H9 (cell line): ENCODE measurements around the gene RAB40C. TPM values are rescaled to one million over a fixed set of nuclear protein-coding genes. Genes with fewer than 3 reads are reported as not detected.

Source experiments
- DNase-seq: peaks from one replicate; pipeline ENCODE4 v3.0.0-alpha.2; 2017
- H2AFZ ChIP-seq: one replicate; pipeline ENCODE4 v1.6.1; 2013; ENCODE audit warnings: mild to moderate bottlenecking, low read length, control low read depth, moderate library complexity
- H2AK5ac ChIP-seq: 2 replicates; pipeline ENCODE4 v1.6.1; 2013; ENCODE audit warnings: low read length, control low read depth, mixed read lengths; ENCODE audit not compliant: insufficient read length
- H2BK120ac ChIP-seq: one replicate; pipeline ENCODE4 v1.6.1; 2013; ENCODE audit warnings: low read depth, mild to moderate bottlenecking, low read length, control low read depth, inconsistent platforms; ENCODE audit not compliant: poor library complexity, severe bottlenecking
- H2BK12ac ChIP-seq: 2 replicates; pipeline ENCODE4 v1.6.1; 2013; ENCODE audit warnings: low read length, control low read depth, mixed read lengths, low read depth; ENCODE audit not compliant: insufficient read length
- H2BK15ac ChIP-seq: 2 replicates; pipeline ENCODE4 v1.6.1; 2013; ENCODE audit warnings: low read depth, low read length, control low read depth
- H2BK20ac ChIP-seq: one replicate; pipeline ENCODE4 v1.6.1; 2013; ENCODE audit warnings: low read depth, mild to moderate bottlenecking, low read length, control low read depth, inconsistent platforms; ENCODE audit not compliant: poor library complexity, severe bottlenecking
- H2BK5ac ChIP-seq: 2 replicates; pipeline ENCODE4 v1.6.1; 2013; ENCODE audit warnings: low read length, control low read depth, mixed read lengths; ENCODE audit not compliant: insufficient read length
- H3K14ac ChIP-seq: 2 replicates; pipeline ENCODE4 v1.6.1; 2013; ENCODE audit warnings: low read length, control low read depth; ENCODE audit not compliant: insufficient read depth
- H3K18ac ChIP-seq: 2 replicates; pipeline ENCODE4 v1.6.1; 2013; ENCODE audit warnings: low read depth, mild to moderate bottlenecking, mixed read lengths, low read length, control low read depth; ENCODE audit not compliant: insufficient read length
- H3K23ac ChIP-seq: 2 replicates; pipeline ENCODE4 v1.6.1; 2013; ENCODE audit warnings: low read length, control low read depth, mixed read lengths, low read depth; ENCODE audit not compliant: insufficient read length
- H3K23me2 ChIP-seq: 2 replicates; pipeline ENCODE4 v1.6.1; 2013; ENCODE audit warnings: low read depth, mild to moderate bottlenecking, mixed read lengths, low read length, control low read depth; ENCODE audit not compliant: insufficient read length, poor library complexity, severe bottlenecking
- H3K27ac ChIP-seq: 2 replicates; pipeline ENCODE4 v1.5.1; 2013; ENCODE audit warnings: low read length, control low read depth, mixed read lengths, low read depth; ENCODE audit not compliant: insufficient read length
- H3K27me3 ChIP-seq: 2 replicates; pipeline ENCODE4 v1.6.1; 2013; ENCODE audit warnings: low read length, control low read depth, inconsistent platforms; ENCODE audit not compliant: insufficient read depth
- H3K4ac ChIP-seq: 2 replicates; pipeline ENCODE4 v1.6.1; 2013; ENCODE audit warnings: low read depth, mild to moderate bottlenecking, control low read depth, inconsistent platforms, low read length, moderate library complexity
- H3K4me1 ChIP-seq: 2 replicates; pipeline ENCODE4 v1.6.1; 2013; ENCODE audit warnings: low read length, control low read depth, inconsistent platforms; ENCODE audit not compliant: insufficient read depth
- H3K4me2 ChIP-seq: 2 replicates; pipeline ENCODE4 v1.6.1; 2013; ENCODE audit warnings: low read length, control low read depth, mixed read lengths; ENCODE audit not compliant: insufficient read length, insufficient read depth
- H3K56ac ChIP-seq: 2 replicates; pipeline ENCODE4 v1.6.1; 2013; ENCODE audit warnings: low read depth, mild to moderate bottlenecking, mixed read lengths, low read length, control low read depth; ENCODE audit not compliant: insufficient read length
- H3K79me1 ChIP-seq: 2 replicates; pipeline ENCODE4 v1.6.1; 2013; ENCODE audit warnings: low read depth, mild to moderate bottlenecking, moderate library complexity, low read length, control low read depth, inconsistent platforms; ENCODE audit not compliant: insufficient read depth, poor library complexity, severe bottlenecking
- H3K79me2 ChIP-seq: 2 replicates; pipeline ENCODE4 v1.6.1; 2013; ENCODE audit warnings: low read length, control low read depth, inconsistent platforms; ENCODE audit not compliant: insufficient read depth
- H3K9ac ChIP-seq: 2 replicates; pipeline ENCODE4 v1.6.1; 2013; ENCODE audit warnings: low read length, control low read depth, mixed read lengths; ENCODE audit not compliant: insufficient read length; ENCODE audit errors: extremely low read depth
- H3K9me3 ChIP-seq: one replicate; pipeline ENCODE4 v1.6.1; 2013; ENCODE audit warnings: low read depth, low read length, inconsistent platforms; ENCODE audit not compliant: control insufficient read depth
- H3T11ph ChIP-seq: one replicate; pipeline ENCODE4 v1.6.1; 2013; ENCODE audit warnings: mild to moderate bottlenecking, low read length, control low read depth, inconsistent platforms
- H4K20me1 ChIP-seq: one replicate; pipeline ENCODE4 v1.6.1; 2013; ENCODE audit not compliant: control insufficient read depth, insufficient read length, insufficient read depth
- H4K5ac ChIP-seq: 2 replicates; pipeline ENCODE4 v1.6.1; 2013; ENCODE audit warnings: low read depth, mild to moderate bottlenecking, mixed read lengths, low read length, control low read depth; ENCODE audit not compliant: insufficient read length
- H4K8ac ChIP-seq: replicated peaks from 2 replicates; pipeline ENCODE4 v1.6.1; 2013; ENCODE audit warnings: low read length, control low read depth, mixed read lengths, low read depth; ENCODE audit not compliant: insufficient read length
- H4K91ac ChIP-seq: 2 replicates; pipeline ENCODE4 v1.6.1; 2013; ENCODE audit warnings: low read depth, mild to moderate bottlenecking, moderate library complexity, mixed read lengths, low read length, control low read depth; ENCODE audit not compliant: insufficient read length
- H3K27ac Mint-ChIP-seq, 3 experiments: 2 replicates in 2 of 3; 3 replicates in 1 of 3; pipeline ENCODE4 v1.8.0; 2020 to 2021; ENCODE audit warnings: mixed read lengths in 3 of 3, mild to moderate bottlenecking in 1 of 3, moderate library complexity in 1 of 3
- H3K27me3 Mint-ChIP-seq: 2 replicates; pipeline ENCODE4 v1.8.0; 2021; ENCODE audit warnings: low read depth, mild to moderate bottlenecking, moderate library complexity, mixed read lengths
- H3K36me3 Mint-ChIP-seq, 3 experiments: 2 replicates in 2 of 3; 3 replicates in 1 of 3; pipeline ENCODE4 v1.8.0; 2020 to 2021; ENCODE audit warnings: low read depth in 3 of 3, mixed read lengths in 3 of 3; ENCODE audit not compliant: insufficient read depth in 1 of 3
- H3K4me1 Mint-ChIP-seq, 2 experiments: 2 replicates each; pipeline ENCODE4 v1.8.0; 2020; ENCODE audit warnings: mixed read lengths in 2 of 2
- H3K4me3 Mint-ChIP-seq, 2 experiments: 2 replicates in 1 of 2; 3 replicates in 1 of 2; pipeline ENCODE4 v1.8.0; 2020 to 2021; ENCODE audit warnings: mild to moderate bottlenecking in 2 of 2, mixed read lengths in 2 of 2, moderate library complexity in 1 of 2
- H3K9me3 Mint-ChIP-seq, 2 experiments: 2 replicates in 1 of 2; 3 replicates in 1 of 2; pipeline ENCODE4 v1.8.0; 2020; ENCODE audit warnings: mild to moderate bottlenecking in 2 of 2, mixed read lengths in 2 of 2, moderate library complexity in 1 of 2
- WGBS: extraction: QIAGEN DNeasy Blood & Tissue Kit; methylation state at CpG from one replicate; pipeline ENCODE4 v1.1.7; 2013; ENCODE audit warnings: missing lambda C conversion rate, low lambda C conversion rate, mixed read lengths; ENCODE audit not compliant: insufficient read length; ENCODE audit errors: extremely low coverage; 5-methylcytosine and 5-hydroxymethylcytosine counted together
- total RNA-seq: library from RNA; stranded (reverse); gene quantifications from 2 replicates; pipeline ENCODE4 v1.2.1, GENCODE V29; 2021
- TF ChIP-seq, protein P1 (sequence below): fragments of 200-600 bp; sonication (generic); conservative IDR thresholded peaks from 3 replicates; pipeline ENCODE4 v1.8.0; 2021; ENCODE audit warnings: antibody characterized with exemption, mild to moderate bottlenecking

The RAB40C gene
- total RNA-seq, 1 experiment from 2014 or later, result 19.1 TPM

DNA sequence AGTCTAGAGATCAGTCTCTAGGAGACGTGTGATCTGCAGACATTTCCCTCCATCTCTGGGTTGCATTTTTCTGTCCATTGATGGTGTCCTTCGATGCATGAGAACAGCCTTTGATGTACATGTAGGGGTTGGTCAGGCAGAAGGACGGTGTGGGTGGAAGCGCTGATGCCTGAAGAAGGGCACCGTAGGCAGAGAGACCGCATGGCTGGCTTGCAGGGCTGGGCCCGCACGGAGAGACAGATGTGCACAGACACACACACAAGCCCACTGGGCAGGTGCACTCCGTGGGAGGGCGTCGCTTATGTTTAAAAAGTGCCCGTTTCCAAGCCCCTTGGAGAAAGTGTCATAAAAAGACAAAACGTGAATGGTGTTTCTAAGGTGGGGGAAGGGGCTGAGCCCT lies 25.3 kb downstream of the RAB40C start:
- Histone ChIP-seq H3K27me3 (no peaks in the 10 kb centered on the region), H3T11ph (no peak overlapping the region)

More for the DNA sequence above, 25.3 kb downstream of the RAB40C start:
- WGBS, result no CpG with 5 or more reads among the region's 13 CpGs
- Histone ChIP-seq H3K79me1 (no peaks in the 10 kb centered on the region), H2AFZ (no peak overlapping the region), H3K23me2 (no peaks in the 10 kb centered on the region), H3K79me2 (no peaks in the 10 kb centered on the region), H4K8ac (no peak overlapping the region), H3K9ac (no peak overlapping the region), H3K27ac (no peak overlapping the region), H4K91ac (no peak overlapping the region), H3K4me2 (no peak overlapping the region), H2BK12ac (no peak overlapping the region), H2BK5ac (no peak overlapping the region), H2BK15ac (no peak overlapping the region), H4K20me1 (no peaks in the 10 kb centered on the region), H3K9me3 (no peaks in the 10 kb centered on the region), H4K5ac (no peak overlapping the region), H2AK5ac (no peak overlapping the region), H3K14ac (no peak overlapping the region), H3K18ac (no peak overlapping the region), H3K4me1 (no peaks in the 10 kb centered on the region), H3K4ac (no peak overlapping the region), H2BK20ac (no peak overlapping the region), H3K56ac (no peak overlapping the region), H3K23ac (no peak overlapping the region), H2BK120ac (no peak overlapping the region)
- peaks cover 7 to 14% (median 11%) of the 10 kb centered on the region in 3 experiments; a peak in 6 of 7 replicates for H3K36me3 Mint-ChIP-seq
- H3K4me1 Mint-ChIP-seq, result peaks cover 4 to 5% of the 10 kb centered on the region in 2 experiments
- H3K4me3 Mint-ChIP-seq, result no peak overlapping the region
- no peaks in the 10 kb centered on the region for H3K27me3 Mint-ChIP-seq
- peak overlapping the region in 1 of 3 experiments; percentile 13; a peak in 2 of 7 replicates for H3K27ac Mint-ChIP-seq
- no peak for DNase-seq
- TF ChIP-seq, protein P1, sequence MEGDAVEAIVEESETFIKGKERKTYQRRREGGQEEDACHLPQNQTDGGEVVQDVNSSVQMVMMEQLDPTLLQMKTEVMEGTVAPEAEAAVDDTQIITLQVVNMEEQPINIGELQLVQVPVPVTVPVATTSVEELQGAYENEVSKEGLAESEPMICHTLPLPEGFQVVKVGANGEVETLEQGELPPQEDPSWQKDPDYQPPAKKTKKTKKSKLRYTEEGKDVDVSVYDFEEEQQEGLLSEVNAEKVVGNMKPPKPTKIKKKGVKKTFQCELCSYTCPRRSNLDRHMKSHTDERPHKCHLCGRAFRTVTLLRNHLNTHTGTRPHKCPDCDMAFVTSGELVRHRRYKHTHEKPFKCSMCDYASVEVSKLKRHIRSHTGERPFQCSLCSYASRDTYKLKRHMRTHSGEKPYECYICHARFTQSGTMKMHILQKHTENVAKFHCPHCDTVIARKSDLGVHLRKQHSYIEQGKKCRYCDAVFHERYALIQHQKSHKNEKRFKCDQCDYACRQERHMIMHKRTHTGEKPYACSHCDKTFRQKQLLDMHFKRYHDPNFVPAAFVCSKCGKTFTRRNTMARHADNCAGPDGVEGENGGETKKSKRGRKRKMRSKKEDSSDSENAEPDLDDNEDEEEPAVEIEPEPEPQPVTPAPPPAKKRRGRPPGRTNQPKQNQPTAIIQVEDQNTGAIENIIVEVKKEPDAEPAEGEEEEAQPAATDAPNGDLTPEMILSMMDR, result no peak
- H3K9me3 Mint-ChIP-seq, result 0 out of 5 replicates have a peak, but pooled peaks cover 0 to 3% of the 10 kb centered on the region in 2 experiments
